ENCODE results near the gene CSTF3.

The CSTF3 gene

DNA sequence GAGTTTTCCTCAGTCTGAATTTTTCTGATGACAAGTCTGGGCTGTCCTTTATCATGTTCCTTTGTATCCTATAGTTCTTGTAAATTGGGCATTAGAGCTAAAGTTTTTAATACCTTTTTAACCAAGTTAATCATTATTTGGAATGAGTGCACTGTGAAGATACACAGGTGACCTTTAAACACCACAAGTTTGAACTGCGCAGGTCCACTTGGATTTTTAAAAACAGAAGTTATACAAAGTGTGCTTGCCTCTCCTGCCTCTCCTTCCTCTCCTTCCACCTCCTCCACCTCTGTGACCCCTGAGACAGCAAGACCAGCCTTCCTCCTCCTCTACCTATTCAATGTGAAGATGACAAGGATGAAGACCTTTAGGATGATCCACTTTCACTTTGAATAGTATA lies 126.3 kb downstream of the CSTF3 start:
- Histone ChIP-seq H3K27me3 (ENCODE audit: insufficient read depth, low read length) (no peaks in the 10 kb centered on the region), H3K4me1 (ENCODE audit: insufficient read depth, low read length, severe bottlenecking) (peaks cover 2% of the 10 kb centered on the region), H3F3A (ENCODE audit: insufficient read depth, low read length) (no peaks in the 10 kb centered on the region), H3K4me3 (ENCODE audit: low read depth, low read length, poor library complexity, severe bottlenecking) (no peak overlapping the region), H3K9me2 (ENCODE audit: low read depth, low read length) (no peaks in the 10 kb centered on the region), H3K27ac (ENCODE audit: low read depth, low read length, poor library complexity, severe bottlenecking) (no peak overlapping the region), H3K9me3 (ENCODE audit: low read length) (no peaks in the 10 kb centered on the region), H3K36me3 (ENCODE audit: insufficient read depth, low read length) (no peaks in the 10 kb centered on the region), H3K79me2 (ENCODE audit: insufficient read depth, low read length) (no peaks in the 10 kb centered on the region), H4K20me1 (ENCODE audit: insufficient read depth, low read length) (no peaks in the 10 kb centered on the region), H3K9ac (ENCODE audit: low read length) (no peak overlapping the region), H3K4me2 (ENCODE audit: low read length) (no peak overlapping the region), H2AFZ (ENCODE audit: low read length) (no peak overlapping the region)
- no peak for TF ChIP-seq CTCF (IDR thresholded peaks at IDR 0.05; ENCODE audit: low read length)
- no peak for TF ChIP-seq EZH2 (IDR thresholded peaks at IDR 0.05; ENCODE audit: borderline replicate concordance, low read length)
